ENCODE data around the gene ABITRAM. TPM values are rescaled to one million over a fixed set of nuclear protein-coding genes. Genes with fewer than 3 reads are reported as not detected.

The ABITRAM gene
- total RNA-seq, 2 experiments from 2014 or later: 7.0 to 14.6 TPM

GRCh38 chr9:108956022-108956630, 21.9 kb downstream of the ABITRAM start:
- CTCF ChIA-PET (ENCODE audit: unreplicated experiment): no interaction called here
- DNase-seq (ENCODE audit: low spot score): no peak
- no peaks in the 10 kb centered on the region for H3K9me2 ChIP-seq (ENCODE audit: insufficient read depth, low read length)
- no peak overlapping the region for H3K27ac ChIP-seq (ENCODE audit: low read depth, low read length, poor library complexity, severe bottlenecking)
- TF ChIP-seq CTCF (conservative IDR thresholded peaks at IDR 0.05; ENCODE audit: low read length) (no peak), EZH2phosphoT487 (IDR thresholded peaks at IDR 0.05; ENCODE audit: borderline replicate concordance, low read depth, low read length) (no peak)
- H4K20me1 ChIP-seq (ENCODE audit: insufficient read depth, low read length): peaks cover 4% of the 10 kb centered on the region; the same call in 1 of the 2 replicates
- H3K79me2 ChIP-seq (ENCODE audit: insufficient read depth, low read depth, low read length): no peaks in the 10 kb centered on the region
- BruUV-seq (replicated peaks): no TSS peak
- H2AFZ ChIP-seq (ENCODE audit: low read length): no peak overlapping the region
- POLR2A ChIA-PET: interaction anchor here (0.7 kb wide), 1 partner anchor 78 kb away, joined by 3 read pairs; no protein-coding TSS in a partner anchor
- intact Hi-C loops (cut with micrococcal nuclease; ENCODE audit: unreplicated experiment): no loop called here
- no peak overlapping the region for H3K4me3 ChIP-seq (ENCODE audit: low read depth, low read length, poor library complexity, severe bottlenecking)
- no peaks in the 10 kb centered on the region for H3K9me3 ChIP-seq (ENCODE audit: low read length)
- H3K36me3 ChIP-seq (ENCODE audit: insufficient read depth, low read length): no peaks in the 10 kb centered on the region
- peaks cover 3% of the 10 kb centered on the region for H3K4me1 ChIP-seq (ENCODE audit: insufficient read depth, low read length, poor library complexity, severe bottlenecking)
- H3K4me2 ChIP-seq (ENCODE audit: low read length): no peak overlapping the region

GRCh38 chr9:108956631-108957026, 22.4 kb downstream of the ABITRAM start:
- peaks cover 4% of the 10 kb centered on the region; the same call in 1 of the 2 replicates for H4K20me1 ChIP-seq (ENCODE audit: insufficient read depth, low read length)
- no peaks in the 10 kb centered on the region for H3K36me3 ChIP-seq (ENCODE audit: insufficient read depth, low read length)
- CTCF ChIA-PET (ENCODE audit: unreplicated experiment): no interaction called here
- no peaks in the 10 kb centered on the region for H3K9me2 ChIP-seq (ENCODE audit: insufficient read depth, low read length)
- peaks cover 3% of the 10 kb centered on the region for H3K4me1 ChIP-seq (ENCODE audit: insufficient read depth, low read length, poor library complexity, severe bottlenecking)
- no peaks in the 10 kb centered on the region for H3K9me3 ChIP-seq (ENCODE audit: low read length)
- intact Hi-C loops (cut with micrococcal nuclease; ENCODE audit: unreplicated experiment): no loop called here
- H3K27ac ChIP-seq (ENCODE audit: low read depth, low read length, poor library complexity, severe bottlenecking): no peak overlapping the region
- no TSS peak for BruUV-seq (replicated peaks)
- H3K4me2 ChIP-seq (ENCODE audit: low read length): no peak overlapping the region
- no peak overlapping the region for H2AFZ ChIP-seq (ENCODE audit: low read length)
- H3K79me2 ChIP-seq (ENCODE audit: insufficient read depth, low read depth, low read length): no peaks in the 10 kb centered on the region
- POLR2A ChIA-PET: no interaction called here
- DNase-seq (ENCODE audit: low spot score): no peak
- H3K4me3 ChIP-seq (ENCODE audit: low read depth, low read length, poor library complexity, severe bottlenecking): no peak overlapping the region
- TF ChIP-seq CTCF (conservative IDR thresholded peaks at IDR 0.05; ENCODE audit: low read length): no peak
- TF ChIP-seq EZH2phosphoT487 (IDR thresholded peaks at IDR 0.05; ENCODE audit: borderline replicate concordance, low read depth, low read length): no peak

- intact Hi-C loops (cut with micrococcal nuclease; ENCODE audit: unreplicated experiment): no loop called here
- Histone ChIP-seq H3K9me3 (ENCODE audit: low read length) (no peaks in the 10 kb centered on the region), H2AFZ (ENCODE audit: low read length) (no peak overlapping the region), H3K79me2 (ENCODE audit: insufficient read depth, low read depth, low read length) (no peaks in the 10 kb centered on the region), H4K20me1 (ENCODE audit: insufficient read depth, low read length) (no peaks in the 10 kb centered on the region), H3K4me2 (ENCODE audit: low read length) (no peak overlapping the region), H3K9me2 (ENCODE audit: insufficient read depth, low read length) (no peaks in the 10 kb centered on the region), H3K4me3 (ENCODE audit: low read depth, low read length, poor library complexity, severe bottlenecking) (no peak overlapping the region), H3K36me3 (ENCODE audit: insufficient read depth, low read length) (0 out of 2 replicates have a peak, but pooled peaks cover 2% of the 10 kb centered on the region), H3K27ac (ENCODE audit: low read depth, low read length, poor library complexity, severe bottlenecking) (no peak overlapping the region), H3K4me1 (ENCODE audit: insufficient read depth, low read length, poor library complexity, severe bottlenecking) (no peaks in the 10 kb centered on the region)
- ChIA-PET CTCF (ENCODE audit: unreplicated experiment) (no interaction called here), POLR2A (no interaction called here)
- DNase-seq (ENCODE audit: low spot score): no peak
- TF ChIP-seq EZH2phosphoT487 (IDR thresholded peaks at IDR 0.05; ENCODE audit: borderline replicate concordance, low read depth, low read length) (no peak), CTCF (conservative IDR thresholded peaks at IDR 0.05; ENCODE audit: low read length) (no peak)
- no TSS peak for BruUV-seq (replicated peaks)
Observed at GRCh38 chr9:108960331-108960730, 26.1 kb downstream of the ABITRAM start.
